Measurements from ENCODE around the gene EYS. TPM values are rescaled to one million over a fixed set of nuclear protein-coding genes. Genes with fewer than 3 reads are reported as not detected.

EYS gene
- total and polyA plus RNA-seq, 3 experiments from 2014 or later = not detected

DNA sequence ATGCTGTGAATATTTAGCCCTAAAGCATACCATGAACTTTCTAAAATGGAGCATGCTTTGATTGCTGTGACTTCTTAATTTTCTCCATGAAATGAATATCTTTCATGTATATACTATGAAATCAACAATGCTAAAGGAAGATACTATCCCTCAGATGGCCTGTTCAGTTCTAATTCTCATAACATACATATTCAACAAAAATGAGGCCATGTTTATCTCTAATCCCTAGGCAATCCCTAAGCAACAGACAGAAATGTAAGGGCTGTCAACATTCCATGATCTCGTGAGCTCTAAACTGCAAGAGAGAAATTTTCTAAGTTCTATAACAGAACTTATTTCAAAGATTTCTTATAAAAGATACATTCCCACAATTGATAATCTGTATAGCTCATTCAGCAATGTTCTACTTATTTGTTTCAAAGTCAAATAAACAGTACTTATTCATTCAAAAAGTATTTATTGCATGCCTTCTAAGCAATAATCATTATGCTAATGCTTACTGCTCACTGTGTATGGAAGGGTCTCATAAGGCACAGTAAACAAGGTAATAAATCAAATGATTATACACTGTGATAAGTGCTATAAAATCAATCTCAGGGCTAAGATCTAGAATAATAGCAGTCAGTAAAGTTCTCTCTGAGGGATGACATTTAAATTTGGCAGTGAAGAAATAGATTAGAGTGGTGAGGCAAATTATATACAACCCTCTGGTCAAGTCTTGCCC, 1578.6 kb downstream of the EYS start:
- Mint-ChIP-seq H3K9me3 (peaks cover 0 to 23% (median 5%) of the 10 kb centered on the region in 5 donors), H3K36me3 (no peaks in the 10 kb centered on the region), H3K4me1 (no peaks in the 10 kb centered on the region), H3K4me3 (no peak overlapping the region), H3K27me3 (no peaks in the 10 kb centered on the region), H3K27ac (no peak overlapping the region)
- no peaks in the 10 kb centered on the region for H3K36me3 ChIP-seq (ENCODE audit: insufficient read depth, low read length)
- H3K4me1 ChIP-seq (ENCODE audit: insufficient read depth, low read length) = no peaks in the 10 kb centered on the region
- H3K27ac ChIP-seq (ENCODE audit: low read depth, low read length) = no peak overlapping the region
- POLR2A ChIA-PET = no interaction called here
- CTCF ChIA-PET = no interaction called here
- no peak overlapping the region for H3K4me3 ChIP-seq (ENCODE audit: low read length)
- no peaks in the 10 kb centered on the region for H3K27me3 ChIP-seq (ENCODE audit: insufficient read depth, low read length, poor library complexity, severe bottlenecking)
- no peak for DNase-seq
- H3K9me3 ChIP-seq (ENCODE audit: low read length) = no peaks in the 10 kb centered on the region

DNA sequence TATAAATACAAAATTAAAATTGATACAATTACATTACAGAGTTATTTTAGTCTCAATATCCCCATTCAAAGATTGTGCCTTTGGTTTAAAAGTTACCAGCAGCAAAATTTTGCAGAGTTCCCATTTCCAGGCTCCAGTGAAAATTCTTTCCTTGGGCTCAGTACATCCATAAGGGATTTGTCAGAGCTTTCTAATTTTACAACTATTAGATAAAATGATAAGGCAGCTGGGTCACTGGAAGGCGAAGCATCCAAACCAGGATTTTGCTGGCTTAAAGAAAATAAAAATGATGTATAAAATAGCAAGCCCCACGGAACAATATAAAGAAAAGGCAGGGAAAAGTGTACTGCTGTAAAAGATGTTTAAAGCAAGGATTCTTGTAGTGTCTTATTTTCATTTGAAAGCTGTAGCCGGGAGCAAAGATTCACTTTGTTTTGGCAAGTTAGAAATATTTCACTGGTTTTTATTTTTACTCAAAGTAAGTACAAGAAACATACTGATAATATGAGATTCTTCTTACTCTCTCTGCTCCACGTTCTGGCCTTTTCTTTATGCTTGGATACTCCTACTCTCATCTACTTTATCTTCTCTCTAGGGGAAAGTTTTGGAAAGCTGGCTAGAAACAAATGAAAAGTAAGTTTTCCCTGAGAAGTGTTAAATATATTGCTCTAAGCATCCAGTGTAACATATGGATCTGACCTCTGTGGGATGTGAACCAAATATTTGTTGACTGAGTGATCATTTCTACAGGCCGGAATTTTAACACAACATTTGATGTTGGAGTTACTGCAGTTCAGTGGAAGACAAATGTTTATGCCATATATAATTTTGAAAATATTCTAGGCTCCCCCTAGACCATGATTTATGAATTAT, 1583.0 kb downstream of the EYS start:
- Histone ChIP-seq H3K4me1 (ENCODE audit: insufficient read depth, low read length) (no peaks in the 10 kb centered on the region), H3K36me3 (ENCODE audit: insufficient read depth, low read length) (no peaks in the 10 kb centered on the region), H3K27me3 (ENCODE audit: insufficient read depth, low read length, poor library complexity, severe bottlenecking) (no peaks in the 10 kb centered on the region), H3K9me3 (ENCODE audit: low read length) (no peaks in the 10 kb centered on the region), H3K4me3 (ENCODE audit: low read length) (no peak overlapping the region), H3K27ac (ENCODE audit: low read depth, low read length) (no peak overlapping the region)
- no peaks in the 10 kb centered on the region for H3K27me3 Mint-ChIP-seq
- CTCF ChIA-PET = no interaction called here
- POLR2A ChIA-PET = no interaction called here
- H3K4me3 Mint-ChIP-seq = no peak overlapping the region
- H3K27ac Mint-ChIP-seq = no peak overlapping the region
- no peak for DNase-seq
- H3K4me1 Mint-ChIP-seq = no peaks in the 10 kb centered on the region
- no peaks in the 10 kb centered on the region for H3K36me3 Mint-ChIP-seq
- peaks cover 0 to 23% (median 11%) of the 10 kb centered on the region in 5 donors for H3K9me3 Mint-ChIP-seq

DNA sequence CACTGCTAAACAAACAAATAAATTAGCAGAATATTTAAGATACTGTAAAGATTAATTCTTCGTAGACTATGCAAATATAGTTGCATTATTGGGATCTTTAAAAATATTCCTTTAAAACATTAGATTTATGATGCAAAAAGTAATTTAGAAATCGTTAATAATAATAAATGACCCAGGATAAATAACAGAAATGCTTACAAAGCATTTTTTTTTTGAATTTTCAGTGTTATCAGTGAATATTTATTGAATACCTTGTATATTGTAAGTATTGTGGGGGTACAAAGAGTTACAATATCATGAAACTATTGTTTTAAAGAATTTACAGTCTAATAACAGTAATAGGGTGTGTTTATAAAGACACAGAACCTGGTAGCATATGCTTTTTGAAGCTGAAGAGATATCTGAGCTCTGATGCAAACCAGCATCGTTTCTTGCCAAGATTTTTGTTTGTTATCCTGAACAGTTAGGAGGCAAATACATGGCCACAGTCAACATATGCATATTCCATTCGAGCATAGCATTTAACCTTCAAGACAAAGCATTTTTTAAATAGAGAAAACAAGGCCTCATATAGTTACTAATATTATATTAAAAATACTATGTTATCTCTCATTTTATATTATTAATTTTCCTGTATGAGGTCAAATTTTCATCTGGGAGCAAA, 1584.2 kb downstream of the EYS start:
- no peaks in the 10 kb centered on the region for H3K4me1 Mint-ChIP-seq
- H3K4me1 ChIP-seq (ENCODE audit: insufficient read depth, low read length) = no peaks in the 10 kb centered on the region
- H3K4me3 ChIP-seq (ENCODE audit: low read length) = no peak overlapping the region
- H3K4me3 Mint-ChIP-seq = no peak overlapping the region
- no peaks in the 10 kb centered on the region for H3K27me3 ChIP-seq (ENCODE audit: insufficient read depth, low read length, poor library complexity, severe bottlenecking)
- no peak overlapping the region for H3K27ac Mint-ChIP-seq
- no peak for DNase-seq
- H3K27ac ChIP-seq (ENCODE audit: low read depth, low read length) = no peak overlapping the region
- H3K9me3 Mint-ChIP-seq = peaks cover 2 to 22% (median 9%) of the 10 kb centered on the region in 5 donors
- no peaks in the 10 kb centered on the region for H3K27me3 Mint-ChIP-seq
- CTCF ChIA-PET = no interaction called here
- H3K36me3 Mint-ChIP-seq = no peaks in the 10 kb centered on the region
- no peaks in the 10 kb centered on the region for H3K36me3 ChIP-seq (ENCODE audit: insufficient read depth, low read length)
- H3K9me3 ChIP-seq (ENCODE audit: low read length) = no peaks in the 10 kb centered on the region
- POLR2A ChIA-PET = no interaction called here

DNA sequence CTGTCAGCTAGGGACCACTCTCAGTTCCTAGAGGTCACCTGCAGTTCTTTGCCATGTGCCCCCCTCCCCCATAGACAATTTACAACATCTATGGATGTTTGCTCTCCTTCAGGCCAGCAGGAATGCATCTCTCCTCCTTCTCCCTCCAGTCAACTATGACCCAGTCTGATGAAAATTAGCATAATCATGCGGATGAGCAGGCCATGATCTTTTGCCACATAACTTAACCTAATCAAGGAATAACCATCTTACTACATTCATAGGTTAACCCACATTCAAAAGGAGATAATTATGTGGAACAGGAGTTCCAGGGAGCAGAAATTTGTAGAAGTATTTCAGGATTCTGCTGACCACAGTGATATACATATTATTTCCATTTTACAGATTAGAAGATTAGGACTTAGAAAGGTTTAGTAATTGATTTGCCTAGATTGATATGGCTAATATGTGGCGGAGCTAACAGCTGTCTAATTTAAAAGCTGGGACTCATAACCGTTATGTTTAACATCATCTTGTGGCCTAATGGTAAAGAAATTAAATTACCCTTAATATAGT, 1585.9 kb downstream of the EYS start:
- Mint-ChIP-seq H3K9me3 (peaks cover 2 to 34% (median 9%) of the 10 kb centered on the region in 5 donors), H3K4me1 (no peaks in the 10 kb centered on the region), H3K27ac (no peak overlapping the region), H3K27me3 (no peaks in the 10 kb centered on the region), H3K4me3 (no peak overlapping the region), H3K36me3 (no peaks in the 10 kb centered on the region)
- H3K27me3 ChIP-seq (ENCODE audit: insufficient read depth, low read length, poor library complexity, severe bottlenecking) = no peaks in the 10 kb centered on the region
- CTCF ChIA-PET = no interaction called here
- H3K27ac ChIP-seq (ENCODE audit: low read depth, low read length) = no peak overlapping the region
- no peaks in the 10 kb centered on the region for H3K36me3 ChIP-seq (ENCODE audit: insufficient read depth, low read length)
- no peaks in the 10 kb centered on the region for H3K4me1 ChIP-seq (ENCODE audit: insufficient read depth, low read length)
- H3K9me3 ChIP-seq (ENCODE audit: low read length) = no peaks in the 10 kb centered on the region
- POLR2A ChIA-PET = no interaction called here
- DNase-seq = no peak
- H3K4me3 ChIP-seq (ENCODE audit: low read length) = no peak overlapping the region

DNA sequence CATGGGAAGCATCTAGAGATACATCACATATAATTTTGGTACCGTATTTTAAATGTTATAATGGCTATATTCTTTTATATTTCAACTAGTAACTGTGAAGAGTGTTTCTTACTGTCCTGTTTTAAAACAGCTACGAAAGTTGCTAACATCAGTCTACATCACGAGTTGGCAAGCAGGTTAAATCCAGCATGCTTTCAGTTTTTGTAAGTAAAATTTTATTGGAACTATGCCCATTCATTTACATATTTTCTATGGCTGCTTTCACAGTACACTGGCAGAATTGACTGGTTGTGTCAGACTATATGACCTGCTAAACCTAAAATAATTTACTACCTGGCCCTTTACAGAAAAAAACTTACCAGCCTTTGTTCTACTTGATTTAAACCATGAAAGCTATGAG, 1593.3 kb downstream of the EYS start:
- no peaks in the 10 kb centered on the region for H3K27me3 ChIP-seq (ENCODE audit: insufficient read depth, low read length, poor library complexity, severe bottlenecking)
- H3K27ac Mint-ChIP-seq = no peak overlapping the region
- CTCF ChIA-PET = no interaction called here
- no peak for DNase-seq
- no peak overlapping the region for H3K27ac ChIP-seq (ENCODE audit: low read depth, low read length)
- no peaks in the 10 kb centered on the region for H3K36me3 ChIP-seq (ENCODE audit: insufficient read depth, low read length)
- H3K4me1 Mint-ChIP-seq = no peaks in the 10 kb centered on the region
- POLR2A ChIA-PET = no interaction called here
- H3K9me3 Mint-ChIP-seq = peaks cover 2 to 27% (median 4%) of the 10 kb centered on the region in 5 donors
- H3K4me1 ChIP-seq (ENCODE audit: insufficient read depth, low read length) = no peaks in the 10 kb centered on the region
- no peaks in the 10 kb centered on the region for H3K27me3 Mint-ChIP-seq
- no peaks in the 10 kb centered on the region for H3K9me3 ChIP-seq (ENCODE audit: low read length)
- no peaks in the 10 kb centered on the region for H3K36me3 Mint-ChIP-seq
- no peak overlapping the region for H3K4me3 Mint-ChIP-seq
- H3K4me3 ChIP-seq (ENCODE audit: low read length) = no peak overlapping the region

DNA sequence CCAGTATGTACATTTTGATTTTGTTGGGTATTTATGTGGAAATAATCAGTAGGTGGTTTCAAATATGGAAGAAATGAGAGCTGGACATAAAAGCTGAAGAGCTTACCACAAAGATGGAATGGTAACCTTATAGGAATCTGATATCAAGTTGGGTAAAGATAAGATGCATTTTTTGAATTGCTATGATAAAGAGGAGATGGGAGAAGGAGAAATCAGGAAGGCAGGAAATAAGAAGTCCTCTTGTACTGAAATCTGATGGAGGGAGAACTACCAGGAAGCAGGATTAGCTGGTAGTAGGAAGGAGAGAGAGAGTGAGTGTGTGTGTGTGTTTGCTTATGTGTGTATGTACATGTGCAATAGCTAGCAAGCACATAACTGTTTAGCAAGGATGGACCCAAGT, 1603.0 kb downstream of the EYS start:
- no peaks in the 10 kb centered on the region for H3K36me3 ChIP-seq (ENCODE audit: insufficient read depth, low read length)
- peaks cover 0 to 8% (median 3%) of the 10 kb centered on the region in 5 donors for H3K9me3 Mint-ChIP-seq
- H3K36me3 Mint-ChIP-seq = no peaks in the 10 kb centered on the region
- no peaks in the 10 kb centered on the region for H3K4me1 ChIP-seq (ENCODE audit: insufficient read depth, low read length)
- no peak overlapping the region for H3K27ac Mint-ChIP-seq
- no peak for DNase-seq
- H3K4me1 Mint-ChIP-seq = no peaks in the 10 kb centered on the region
- H3K9me3 ChIP-seq (ENCODE audit: low read length) = no peaks in the 10 kb centered on the region
- no peaks in the 10 kb centered on the region for H3K27me3 ChIP-seq (ENCODE audit: insufficient read depth, low read length, poor library complexity, severe bottlenecking)
- ChIA-PET POLR2A (no interaction called here), CTCF (no interaction called here)
- no peak overlapping the region for H3K27ac ChIP-seq (ENCODE audit: low read depth, low read length)
- H3K27me3 Mint-ChIP-seq = no peaks in the 10 kb centered on the region
- H3K4me3 Mint-ChIP-seq = no peak overlapping the region
- no peak overlapping the region for H3K4me3 ChIP-seq (ENCODE audit: low read length)

DNA sequence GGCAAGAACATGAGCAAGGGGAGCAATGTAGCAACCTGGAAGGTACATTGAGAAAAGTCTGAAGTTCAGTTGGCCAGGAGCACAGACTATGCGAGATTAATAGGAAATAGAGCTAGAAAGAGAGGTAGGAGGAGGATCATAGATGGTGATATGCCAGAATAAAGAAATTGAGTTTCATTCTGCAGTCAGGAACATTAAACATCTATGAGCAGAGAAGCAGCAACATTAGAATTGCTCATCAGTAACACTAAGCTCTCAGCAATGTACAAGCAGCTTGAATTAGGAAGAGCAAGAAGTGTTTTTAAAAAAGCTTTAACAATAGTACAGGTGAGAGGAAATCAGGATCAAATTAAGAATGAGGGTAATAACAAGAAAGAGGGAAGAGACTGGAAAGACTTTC, 1603.5 kb downstream of the EYS start:
- no peaks in the 10 kb centered on the region for H3K27me3 Mint-ChIP-seq
- H3K36me3 ChIP-seq (ENCODE audit: insufficient read depth, low read length) = no peaks in the 10 kb centered on the region

More for the DNA sequence above, 1603.5 kb downstream of the EYS start:
- DNase-seq = no peak
- no peak overlapping the region for H3K27ac ChIP-seq (ENCODE audit: low read depth, low read length)
- no peaks in the 10 kb centered on the region for H3K4me1 Mint-ChIP-seq
- CTCF ChIA-PET = no interaction called here
- POLR2A ChIA-PET = no interaction called here
- H3K4me3 Mint-ChIP-seq = no peak overlapping the region
- no peaks in the 10 kb centered on the region for H3K36me3 Mint-ChIP-seq
- peaks cover 0 to 10% (median under 1%) of the 10 kb centered on the region in 5 donors for H3K9me3 Mint-ChIP-seq
- no peaks in the 10 kb centered on the region for H3K4me1 ChIP-seq (ENCODE audit: insufficient read depth, low read length)
- no peak overlapping the region for H3K4me3 ChIP-seq (ENCODE audit: low read length)
- no peaks in the 10 kb centered on the region for H3K9me3 ChIP-seq (ENCODE audit: low read length)
- no peaks in the 10 kb centered on the region for H3K27me3 ChIP-seq (ENCODE audit: insufficient read depth, low read length, poor library complexity, severe bottlenecking)
- no peak overlapping the region for H3K27ac Mint-ChIP-seq

All from CD8-positive, alpha-beta memory T cell (primary cell).